ENCODE results near the gene SERPINA1. TPM values are rescaled to one million over a fixed set of nuclear protein-coding genes. Genes with fewer than 3 reads are reported as not detected.

The SERPINA1 gene
- total and polyA plus RNA-seq, 4 donors = 120 to 1,798 (median 1,122) TPM

GRCh38 chr14:94403312-94403932 lies 15.0 kb upstream of the SERPINA1 start:
- Histone ChIP-seq H3K4me1 (ENCODE audit: control insufficient read depth in 5 of 5, insufficient read depth in 5 of 5, low read length in 5 of 5) (peaks cover 0 to 5% (median 1%) of the 10 kb centered on the region in 5 donors), H3K27me3 (ENCODE audit: control insufficient read depth in 3 of 3, insufficient read depth in 3 of 3, low read length in 2 of 3) (no peaks in the 10 kb centered on the region), H3K36me3 (ENCODE audit: control insufficient read depth in 4 of 4, insufficient read depth in 4 of 4, low read length in 4 of 4) (no peaks in the 10 kb centered on the region), H3K27ac (ENCODE audit: low read depth in 1 of 2, low read length in 1 of 2) (no peak overlapping the region), H3K4me3 (no peak overlapping the region), H3K9ac (ENCODE audit: insufficient read depth in 1 of 2, low read length in 2 of 2) (no peak overlapping the region), H3K9me3 (ENCODE audit: control insufficient read depth in 4 of 4, insufficient read depth in 3 of 4, low read length in 3 of 4) (peaks cover 0 to 4% (median 0%) of the 10 kb centered on the region in 4 donors)
- TF ChIP-seq CTCF (IDR thresholded peaks at IDR 0.05; ENCODE audit: control extremely low read depth, extremely low read depth) = no peak
- no peak for DNase-seq
- WGBS, 2 donors = 56 to 83% methylated on average over 4 of the region's 4 CpGs
- ATAC-seq (ENCODE audit: insufficient read depth, low FRiP score) = no peak

GRCh38 chr14:94401083-94401482 lies 12.7 kb upstream of the SERPINA1 start:
- TF ChIP-seq CTCF (IDR thresholded peaks at IDR 0.05; ENCODE audit: control extremely low read depth, extremely low read depth) = no peak
- DNase-seq (no peak), ATAC-seq (ENCODE audit: insufficient read depth, low FRiP score) (no peak)
- 76 to 87% methylated on average over 1 of the region's 1 CpG for WGBS, 2 donors
- no peak overlapping the region for H3K27ac ChIP-seq (ENCODE audit: low read depth in 1 of 2, low read length in 1 of 2)
- no peaks in the 10 kb centered on the region for H3K36me3 ChIP-seq (ENCODE audit: control insufficient read depth in 4 of 4, insufficient read depth in 4 of 4, low read length in 4 of 4)
- H3K4me1 ChIP-seq (ENCODE audit: control insufficient read depth in 5 of 5, insufficient read depth in 5 of 5, low read length in 5 of 5) = peaks cover 0 to 7% (median 1%) of the 10 kb centered on the region in 5 donors
- H3K9me3 ChIP-seq (ENCODE audit: control insufficient read depth in 4 of 4, insufficient read depth in 3 of 4, low read length in 3 of 4) = no peaks in the 10 kb centered on the region
- H3K27me3 ChIP-seq (ENCODE audit: control insufficient read depth in 3 of 3, insufficient read depth in 3 of 3, low read length in 2 of 3) = no peaks in the 10 kb centered on the region
- no peak overlapping the region for H3K4me3 ChIP-seq
- H3K9ac ChIP-seq (ENCODE audit: insufficient read depth in 1 of 2, low read length in 2 of 2) = no peak overlapping the region

GRCh38 chr14:94400422-94400841 lies 12.0 kb upstream of the SERPINA1 start:
- no peak for ATAC-seq (ENCODE audit: insufficient read depth, low FRiP score)
- no peak for DNase-seq
- Histone ChIP-seq H3K27ac (ENCODE audit: low read depth in 1 of 2, low read length in 1 of 2) (no peak overlapping the region), H3K4me3 (no peak overlapping the region), H3K4me1 (ENCODE audit: control insufficient read depth in 5 of 5, insufficient read depth in 5 of 5, low read length in 5 of 5) (peaks cover 0 to 10% (median 1%) of the 10 kb centered on the region in 5 donors), H3K36me3 (ENCODE audit: control insufficient read depth in 4 of 4, insufficient read depth in 4 of 4, low read length in 4 of 4) (no peaks in the 10 kb centered on the region), H3K9ac (ENCODE audit: insufficient read depth in 1 of 2, low read length in 2 of 2) (no peak overlapping the region), H3K9me3 (ENCODE audit: control insufficient read depth in 4 of 4, insufficient read depth in 3 of 4, low read length in 3 of 4) (no peaks in the 10 kb centered on the region), H3K27me3 (ENCODE audit: control insufficient read depth in 3 of 3, insufficient read depth in 3 of 3, low read length in 2 of 3) (no peaks in the 10 kb centered on the region)
- WGBS, 2 donors = 83 to 92% methylated on average over 3 of the region's 3 CpGs
- no peak for TF ChIP-seq CTCF (IDR thresholded peaks at IDR 0.05; ENCODE audit: control extremely low read depth, extremely low read depth)

GRCh38 chr14:94398536-94398935 lies 10.1 kb upstream of the SERPINA1 start:
- no peak for ATAC-seq (ENCODE audit: insufficient read depth, low FRiP score)
- Histone ChIP-seq H3K4me3 (no peak overlapping the region), H3K9me3 (ENCODE audit: control insufficient read depth in 4 of 4, insufficient read depth in 3 of 4, low read length in 3 of 4) (no peaks in the 10 kb centered on the region), H3K36me3 (ENCODE audit: control insufficient read depth in 4 of 4, insufficient read depth in 4 of 4, low read length in 4 of 4) (no peaks in the 10 kb centered on the region), H3K27me3 (ENCODE audit: control insufficient read depth in 3 of 3, insufficient read depth in 3 of 3, low read length in 2 of 3) (no peaks in the 10 kb centered on the region), H3K4me1 (ENCODE audit: control insufficient read depth in 5 of 5, insufficient read depth in 5 of 5, low read length in 5 of 5) (peaks cover 0 to 13% (median 1%) of the 10 kb centered on the region in 5 donors), H3K9ac (ENCODE audit: insufficient read depth in 1 of 2, low read length in 2 of 2) (no peak overlapping the region), H3K27ac (ENCODE audit: low read depth in 1 of 2, low read length in 1 of 2) (no peak overlapping the region)
- TF ChIP-seq CTCF (IDR thresholded peaks at IDR 0.05; ENCODE audit: control extremely low read depth, extremely low read depth) = no peak
- DNase-seq = no peak
- 75 to 85% methylated on average over 5 of the region's 5 CpGs for WGBS, 2 donors
